ENCODE results near the gene GTSE1. TPM values are rescaled to one million over a fixed set of nuclear protein-coding genes. Genes with fewer than 3 reads are reported as not detected.
A peak's percentile ranks its signal among the peaks of the same experiment; 100 is the strongest.

The GTSE1 gene
- total RNA-seq, 2 experiments from 2014 or later = 39.4 to 41.4 TPM

DNA sequence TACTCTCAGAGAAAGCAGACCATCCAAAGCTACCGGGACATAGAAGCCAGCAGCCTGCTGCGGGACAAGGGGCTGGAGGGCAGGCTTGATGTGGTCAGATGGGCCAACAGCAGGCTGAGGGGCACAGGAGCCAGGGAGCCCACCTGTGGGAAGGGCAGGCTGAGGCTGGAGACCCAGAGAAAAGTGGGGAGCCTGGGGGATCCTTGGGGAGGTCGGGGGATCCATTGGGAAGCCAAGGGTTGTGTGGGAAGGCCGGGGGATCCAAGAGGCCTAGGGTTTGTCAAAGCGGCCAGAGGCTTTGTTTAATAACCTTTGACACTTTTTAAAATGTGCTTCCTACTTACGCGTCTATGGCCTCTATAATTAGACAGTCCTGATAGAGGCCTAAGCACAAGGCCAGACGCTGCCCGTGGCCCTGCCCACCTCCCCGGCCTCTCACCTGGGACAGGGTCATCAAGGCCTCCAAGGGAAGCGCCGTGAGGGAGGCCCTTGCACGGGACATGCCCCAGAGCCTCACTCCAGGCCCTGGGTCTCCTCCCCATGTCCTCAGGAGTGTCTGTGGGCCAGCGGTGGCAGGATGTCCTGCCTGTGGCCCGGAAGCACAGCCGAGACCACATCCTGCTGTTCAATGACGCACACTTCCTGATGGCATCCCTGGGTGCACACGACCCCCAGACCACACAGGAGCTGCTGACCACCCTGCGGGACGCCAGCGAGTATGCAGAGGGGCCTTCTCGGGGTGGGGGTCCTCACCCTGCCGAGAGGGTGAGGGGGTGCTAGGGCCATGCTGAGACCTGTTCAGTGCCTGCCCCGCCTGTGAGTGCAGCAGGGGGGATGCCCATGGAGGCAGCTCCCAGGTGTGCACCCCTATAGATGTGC is 8.6 kb upstream of the GTSE1 start:
- H3K27ac Mint-ChIP-seq = peak overlapping the region; percentile 70
- no peaks in the 10 kb centered on the region for H3K27me3 Mint-ChIP-seq
- peak; percentile 65 for DNase-seq

DNA sequence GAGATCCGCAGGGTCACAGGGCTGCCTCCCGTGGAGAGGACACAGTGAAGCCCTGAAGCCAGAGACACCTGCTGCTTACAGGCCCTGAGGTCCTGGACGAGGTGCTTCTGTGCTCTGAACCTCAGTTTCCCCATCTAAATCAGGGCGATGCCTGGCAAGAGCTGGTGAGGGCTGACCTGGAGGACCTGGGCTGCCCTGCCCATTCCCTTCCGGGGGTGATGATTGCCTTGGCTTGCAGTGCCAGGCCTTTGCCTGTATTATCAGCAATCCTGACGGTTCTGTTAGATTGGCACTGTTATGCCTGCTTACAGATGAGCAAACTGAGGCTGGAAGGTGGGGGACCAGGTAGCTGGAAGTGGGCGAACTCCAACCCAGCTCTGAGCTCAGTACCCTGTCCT is 7.8 kb upstream of the GTSE1 start:
- peaks cover 24% of the 10 kb centered on the region for H3K4me1 Mint-ChIP-seq (ENCODE audit: low read depth)
- peaks cover 7% of the 10 kb centered on the region for H3K36me3 Mint-ChIP-seq (ENCODE audit: low read depth)
- peak overlapping the region; percentile 64 for H3K4me3 Mint-ChIP-seq
- H3K9me3 Mint-ChIP-seq = no peaks in the 10 kb centered on the region
- no peak overlapping the region for H3K27ac Mint-ChIP-seq
- TF ChIP-seq, protein P1, sequence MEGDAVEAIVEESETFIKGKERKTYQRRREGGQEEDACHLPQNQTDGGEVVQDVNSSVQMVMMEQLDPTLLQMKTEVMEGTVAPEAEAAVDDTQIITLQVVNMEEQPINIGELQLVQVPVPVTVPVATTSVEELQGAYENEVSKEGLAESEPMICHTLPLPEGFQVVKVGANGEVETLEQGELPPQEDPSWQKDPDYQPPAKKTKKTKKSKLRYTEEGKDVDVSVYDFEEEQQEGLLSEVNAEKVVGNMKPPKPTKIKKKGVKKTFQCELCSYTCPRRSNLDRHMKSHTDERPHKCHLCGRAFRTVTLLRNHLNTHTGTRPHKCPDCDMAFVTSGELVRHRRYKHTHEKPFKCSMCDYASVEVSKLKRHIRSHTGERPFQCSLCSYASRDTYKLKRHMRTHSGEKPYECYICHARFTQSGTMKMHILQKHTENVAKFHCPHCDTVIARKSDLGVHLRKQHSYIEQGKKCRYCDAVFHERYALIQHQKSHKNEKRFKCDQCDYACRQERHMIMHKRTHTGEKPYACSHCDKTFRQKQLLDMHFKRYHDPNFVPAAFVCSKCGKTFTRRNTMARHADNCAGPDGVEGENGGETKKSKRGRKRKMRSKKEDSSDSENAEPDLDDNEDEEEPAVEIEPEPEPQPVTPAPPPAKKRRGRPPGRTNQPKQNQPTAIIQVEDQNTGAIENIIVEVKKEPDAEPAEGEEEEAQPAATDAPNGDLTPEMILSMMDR (IDR thresholded peaks at IDR 0.05) = no peak
- intact Hi-C loops (cut with micrococcal nuclease) = no loop called here
- ATAC-seq (no peak), DNase-seq (no peak)
- ChIA-PET CTCF (no interaction called here), POLR2A (interaction anchor here (1.0 to 1.4 kb wide), 6 partner anchors 8 to 140 kb away, joined by 3 to 7 read pairs (median 4); partner anchors contain the start of genes CDPF1 and TRMU)
- no peaks in the 10 kb centered on the region for H3K27me3 Mint-ChIP-seq

More for the DNA sequence above, 8.6 kb upstream of the GTSE1 start:
- TF ChIP-seq, protein P1 (IDR thresholded peaks at IDR 0.05) = no peak
- ATAC-seq = peak; percentile 94
- H3K4me3 Mint-ChIP-seq = peak overlapping the region; percentile 64
- intact Hi-C loops (cut with micrococcal nuclease) = no loop called here
- peaks cover 8% of the 10 kb centered on the region for H3K36me3 Mint-ChIP-seq (ENCODE audit: low read depth)
- no peaks in the 10 kb centered on the region for H3K9me3 Mint-ChIP-seq
- POLR2A ChIA-PET = interaction anchor here (1.0 to 1.3 kb wide), 6 partner anchors 8 to 48 kb away, joined by 3 to 7 read pairs (median 3); partner anchors contain the start of genes CDPF1 and TRMU
- peaks cover 17% of the 10 kb centered on the region for H3K4me1 Mint-ChIP-seq (ENCODE audit: low read depth)
- CTCF ChIA-PET = interaction anchor here (1.9 kb wide), 1 partner anchor 171 kb away, joined by 5 read pairs; no protein-coding TSS in a partner anchor

DNA sequence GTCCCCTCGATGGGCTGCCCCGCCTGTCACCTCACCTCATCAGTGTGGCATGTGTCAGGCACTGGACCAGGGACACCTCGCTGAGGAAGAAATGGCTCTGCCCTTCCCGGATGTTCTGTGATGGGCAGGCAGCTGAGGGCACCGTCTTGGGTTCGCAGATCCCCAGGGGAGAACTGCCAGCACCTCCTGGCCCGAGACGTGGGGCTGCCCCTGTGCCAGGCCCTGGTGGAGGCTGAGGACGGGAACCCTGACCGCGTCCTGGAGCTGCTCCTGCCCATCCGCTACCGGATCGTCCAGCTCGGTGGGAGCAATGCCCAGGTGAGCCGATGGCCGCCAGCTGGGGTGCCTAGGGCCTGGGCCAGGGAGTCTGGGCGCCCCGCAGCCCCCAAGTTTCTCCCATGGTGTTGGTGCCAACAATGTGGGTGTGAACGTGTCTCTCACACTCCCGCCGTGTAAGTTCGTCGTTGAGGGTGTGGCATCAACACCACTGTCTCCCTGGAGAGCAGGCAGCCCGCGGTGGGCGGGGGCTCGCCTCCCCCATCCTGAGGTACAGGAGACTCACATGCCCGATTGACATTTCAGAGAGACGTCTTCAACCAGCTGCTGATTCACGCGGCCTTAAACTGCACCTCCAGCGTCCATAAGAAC is 7.3 kb upstream of the GTSE1 start:
- Mint-ChIP-seq H3K27me3 (no peaks in the 10 kb centered on the region), H3K4me1 (ENCODE audit: low read depth) (peaks cover 24% of the 10 kb centered on the region), H3K27ac (no peak overlapping the region), H3K4me3 (no peak overlapping the region), H3K36me3 (ENCODE audit: low read depth) (peaks cover 6% of the 10 kb centered on the region), H3K9me3 (no peaks in the 10 kb centered on the region)
- CTCF ChIA-PET = no interaction called here
- no peak for ATAC-seq
- TF ChIP-seq, protein P1 (IDR thresholded peaks at IDR 0.05) = no peak
- intact Hi-C loops (cut with micrococcal nuclease) = no loop called here
- no peak for DNase-seq
- POLR2A ChIA-PET = interaction anchor here (0.7 to 1.4 kb wide), 6 partner anchors 9 to 449 kb away, joined by 3 to 7 read pairs (median 4); partner anchors contain the start of gene TRMU

DNA sequence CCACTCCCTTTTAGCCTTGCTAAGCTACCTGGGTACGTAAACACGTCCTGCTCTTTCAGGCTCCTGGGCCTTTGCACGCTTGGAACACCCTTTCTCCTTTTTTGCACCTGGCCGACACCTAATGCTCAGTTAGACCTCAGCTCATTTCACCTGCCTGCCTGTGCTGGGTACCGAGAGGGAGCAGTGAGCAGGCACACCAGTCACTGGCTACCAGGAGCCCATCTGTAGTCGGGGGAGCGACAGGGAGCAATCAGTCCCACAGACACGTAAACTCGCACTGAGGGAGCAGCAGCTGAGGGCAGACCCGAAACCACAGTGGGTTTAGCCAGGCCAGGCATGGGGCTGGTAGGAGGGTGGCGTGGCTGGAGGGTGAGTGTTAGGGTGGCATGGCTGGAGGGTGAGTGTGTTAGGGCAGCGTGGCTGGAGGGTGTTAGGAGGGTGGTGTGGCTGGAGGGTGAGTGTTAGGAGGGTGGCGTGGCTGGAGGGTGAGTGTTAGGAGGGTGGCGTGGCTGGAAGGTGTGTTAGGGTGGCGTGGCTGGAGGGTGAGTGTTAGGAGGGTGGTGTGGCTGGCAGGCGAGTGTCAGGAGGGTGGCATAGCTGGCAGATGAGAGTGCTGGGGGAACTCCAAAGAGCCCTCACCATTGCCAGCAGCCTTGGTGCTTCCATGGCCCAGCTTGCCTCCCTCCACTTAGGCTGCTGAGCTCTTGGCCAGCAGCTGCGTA is 6.4 kb upstream of the GTSE1 start:
- intact Hi-C loops (cut with micrococcal nuclease) = no loop called here
- no peak for ATAC-seq
- Mint-ChIP-seq H3K27ac (no peak overlapping the region), H3K27me3 (no peaks in the 10 kb centered on the region), H3K36me3 (ENCODE audit: low read depth) (peaks cover 6% of the 10 kb centered on the region), H3K9me3 (no peaks in the 10 kb centered on the region), H3K4me1 (ENCODE audit: low read depth) (peaks cover 24% of the 10 kb centered on the region), H3K4me3 (no peak overlapping the region)
- DNase-seq = no peak
- TF ChIP-seq, protein P1 (IDR thresholded peaks at IDR 0.05) = no peak
- ChIA-PET CTCF (interaction anchor here (1.2 kb wide), 1 partner anchor 21 kb away, joined by 3 read pairs; no protein-coding TSS in a partner anchor), POLR2A (interaction anchor here (0.7 to 1.4 kb wide), 2 partner anchors 141 to 450 kb away, joined by 3 to 4 read pairs; no protein-coding TSS in a partner anchor)

Measured in activated CD8-positive, alpha-beta T cell treated with anti-CD3 and anti-CD28 coated beads for 36 hours (primary cell).